H1 (cell line): ENCODE data around the gene ABCB11. TPM values are rescaled to one million over a fixed set of nuclear protein-coding genes. Genes with fewer than 3 reads are reported as not detected.

Experiments used
- CTCF ChIA-PET: fragments of 300-600 bp; sonication (Branson Sonifier 250); formaldehyde crosslinking; loops from one replicate; lab custom pipeline; 2021; ENCODE audit not compliant: partially characterized antibody; lab: Charles Lee
- POLR2A ChIA-PET: fragments of 300-600 bp; sonication (Branson Sonifier 250); formaldehyde crosslinking; loops from one replicate; lab custom pipeline; 2021; ENCODE audit warnings: inconsistent platforms; ENCODE audit not compliant: partially characterized antibody; lab: Charles Lee
- DNase-seq, 2 experiments: peaks; one replicate each; pipeline versions ENCODE4 v3.0.0 to v3.0.0-alpha.2; 2010 to 2022; ENCODE audit warnings: low spot score in 2 of 2, low read depth in 1 of 2, mixed read lengths in 1 of 2
- FAIRE-seq: peaks from 2 replicates; lab custom pipeline; 2011; peaks lifted over from hg19 to GRCh38; lab: Jason Lieb, UNC
- H2AFZ ChIP-seq: 2 replicates; pipeline ENCODE4 v1.8.1; 2012; ENCODE audit warnings: low read length, inconsistent platforms
- H2AK5ac ChIP-seq: 2 replicates; pipeline ENCODE4 v1.6.1; 2013; ENCODE audit warnings: low read depth, low read length
- H2BK120ac ChIP-seq: replicated peaks from 2 replicates; pipeline ENCODE3; 2013; ENCODE audit warnings: low read depth, low read length, inconsistent platforms
- H2BK12ac ChIP-seq: 2 replicates; pipeline ENCODE4 v1.6.1; 2013; ENCODE audit warnings: low read depth, low read length
- H2BK15ac ChIP-seq: 2 replicates; pipeline ENCODE4 v1.6.1; 2013; ENCODE audit warnings: low read length
- H2BK20ac ChIP-seq: 2 replicates; pipeline ENCODE4 v1.6.1; 2013; ENCODE audit warnings: low read length
- H2BK5ac ChIP-seq: 2 replicates; pipeline ENCODE4 v1.6.1; 2013; ENCODE audit warnings: low read depth, low read length
- H3K14ac ChIP-seq: 2 replicates; pipeline ENCODE4 v1.6.1; 2013; ENCODE audit warnings: inconsistent platforms; ENCODE audit not compliant: insufficient read length
- H3K18ac ChIP-seq: 2 replicates; pipeline ENCODE4 v1.6.1; 2013; ENCODE audit warnings: low read length; ENCODE audit errors: extremely low read depth
- H3K23ac ChIP-seq: 2 replicates; pipeline ENCODE4 v1.6.1; 2013; ENCODE audit warnings: inconsistent platforms; ENCODE audit not compliant: insufficient read length
- H3K23me2 ChIP-seq: 2 replicates; pipeline ENCODE4 v1.6.1; 2013; ENCODE audit warnings: low read depth, low read length
- H3K27ac ChIP-seq: 2 replicates; pipeline ENCODE4 v1.6.1; 2011; ENCODE audit warnings: low read depth, low read length, inconsistent platforms
- H3K27me3 ChIP-seq, 4 experiments: replicated peaks in 1 of 4; 1 replicate in 1 of 4; 2 replicates in 3 of 4; pipeline versions ENCODE4 v1.6.1 to v1.8.1; 2011 to 2013; ENCODE audit warnings: low read length in 3 of 4, mild to moderate bottlenecking in 3 of 4, inconsistent platforms in 2 of 4, mixed read lengths in 2 of 4, moderate library complexity in 1 of 4; ENCODE audit not compliant: control insufficient read depth in 3 of 4, insufficient read depth in 3 of 4; ENCODE audit errors: extremely low read depth in 1 of 4
- H3K36me3 ChIP-seq, 4 experiments: 2 replicates each; pipeline versions ENCODE4 v1.6.1 to v1.8.1; 2011 to 2013; ENCODE audit warnings: mild to moderate bottlenecking in 4 of 4, low read length in 3 of 4, moderate library complexity in 2 of 4, control low read depth in 1 of 4, inconsistent platforms in 1 of 4; ENCODE audit not compliant: insufficient read depth in 4 of 4, control insufficient read depth in 2 of 4
- H3K4ac ChIP-seq: replicated peaks from 2 replicates; pipeline ENCODE3; 2013; ENCODE audit warnings: low read length, low read depth, mixed read lengths, inconsistent platforms; ENCODE audit not compliant: insufficient read length
- H3K4me1 ChIP-seq, 4 experiments: replicated peaks in 1 of 4; 1 replicate in 1 of 4; 2 replicates in 3 of 4; pipeline versions ENCODE4 v1.6.1 to v1.8.1; 2011 to 2013; ENCODE audit warnings: low read length in 3 of 4, inconsistent platforms in 2 of 4, mixed read lengths in 1 of 4; ENCODE audit not compliant: insufficient read depth in 4 of 4, control insufficient read depth in 3 of 4
- H3K4me2 ChIP-seq, 2 experiments: 2 replicates each; pipeline versions ENCODE4 v1.6.1 to v1.8.1; 2011 to 2013; ENCODE audit warnings: low read depth in 2 of 2, low read length in 2 of 2, control low read depth in 1 of 2, inconsistent platforms in 1 of 2, mild to moderate bottlenecking in 1 of 2; ENCODE audit not compliant: insufficient read depth in 1 of 2
- H3K4me3 ChIP-seq, 4 experiments: fragments of 200-600, 300-600 bp in 1 of 4; sonication (generic), shearing (Covaris generic), sonication (Bioruptor Twin) in 1 of 4; 2 replicates each; pipeline versions ENCODE4 v1.5.1 to v1.8.1; 2011 to 2016; ENCODE audit warnings: low read length in 4 of 4, low read depth in 3 of 4, control low read depth in 2 of 4, inconsistent platforms in 2 of 4, mild to moderate bottlenecking in 2 of 4, mixed read lengths in 1 of 4, moderate library complexity in 1 of 4; ENCODE audit not compliant: insufficient read depth in 2 of 4; ENCODE audit errors: extremely low read depth in 1 of 4
- H3K56ac ChIP-seq: replicated peaks from 2 replicates; pipeline ENCODE3; 2013; ENCODE audit warnings: low read depth, mild to moderate bottlenecking, mixed read lengths, low read length, inconsistent platforms; ENCODE audit not compliant: insufficient read length
- H3K79me1 ChIP-seq: 2 replicates; pipeline ENCODE4 v1.6.1; 2013; ENCODE audit warnings: low read depth, low read length, control low read depth
- H3K79me2 ChIP-seq, 2 experiments: 2 replicates each; pipeline versions ENCODE4 v1.6.1 to v1.8.1; 2012 to 2013; ENCODE audit warnings: low read length in 2 of 2, mild to moderate bottlenecking in 2 of 2, inconsistent platforms in 1 of 2; ENCODE audit not compliant: insufficient read depth in 2 of 2, control insufficient read depth in 1 of 2
- H3K9ac ChIP-seq, 4 experiments: replicated peaks in 1 of 4; 1 replicate in 1 of 4; 2 replicates in 3 of 4; pipeline versions ENCODE4 v1.6.1 to v1.8.1; 2011 to 2013; ENCODE audit warnings: low read depth in 3 of 4, low read length in 3 of 4, control low read depth in 2 of 4, mild to moderate bottlenecking in 2 of 4, moderate library complexity in 2 of 4, inconsistent platforms in 1 of 4; ENCODE audit errors: extremely low read depth in 1 of 4
- H3K9me3 ChIP-seq, 2 experiments: 2 replicates each; pipeline versions ENCODE4 v1.6.1 to v1.8.1; 2012 to 2013; ENCODE audit warnings: mild to moderate bottlenecking in 2 of 2, moderate library complexity in 2 of 2, control low read depth in 1 of 2, inconsistent platforms in 1 of 2, low read depth in 1 of 2, low read length in 1 of 2, mixed read lengths in 1 of 2; ENCODE audit not compliant: insufficient read depth in 2 of 2
- H4K20me1 ChIP-seq, 2 experiments: replicated peaks in 1 of 2; 2 replicates each; pipeline versions ENCODE3 to v1.8.1; 2011 to 2013; ENCODE audit warnings: inconsistent platforms in 2 of 2, low read length in 2 of 2, mild to moderate bottlenecking in 1 of 2; ENCODE audit not compliant: insufficient read depth in 2 of 2, control insufficient read depth in 1 of 2
- H4K5ac ChIP-seq: 2 replicates; pipeline ENCODE4 v1.6.1; 2013; ENCODE audit warnings: low read length, low read depth, mixed read lengths, inconsistent platforms; ENCODE audit not compliant: insufficient read length
- H4K8ac ChIP-seq: 2 replicates; pipeline ENCODE4 v1.8.0; 2013; ENCODE audit warnings: mild to moderate bottlenecking, moderate library complexity, low read length, inconsistent platforms; ENCODE audit not compliant: insufficient read depth; ENCODE audit errors: extremely low read depth
- H4K91ac ChIP-seq: replicated peaks from 2 replicates; pipeline ENCODE3; 2013; ENCODE audit warnings: low read length, mixed read lengths, inconsistent platforms; ENCODE audit not compliant: insufficient read length
- CTBP2 ChIP-seq: IDR thresholded peaks from 2 replicates; pipeline ENCODE4 v1.7.0; 2011; ENCODE audit warnings: borderline replicate concordance, mild to moderate bottlenecking, moderate library complexity, mixed read lengths, low read length; ENCODE audit not compliant: insufficient read depth, insufficient read length
- GABPA ChIP-seq: IDR thresholded peaks from 2 replicates; pipeline ENCODE4 v1.6.1; 2011; ENCODE audit warnings: mild to moderate bottlenecking, low read length, moderate library complexity, borderline replicate concordance; ENCODE audit not compliant: insufficient read depth
- GTF2F1 ChIP-seq: IDR thresholded peaks from 2 replicates; pipeline ENCODE4 v1.6.1; 2012; ENCODE audit warnings: low read depth, low read length, improper control_type of control experiment, borderline replicate concordance
- JUN ChIP-seq: IDR thresholded peaks from 2 replicates; pipeline ENCODE4 v1.6.1; 2011; ENCODE audit warnings: low read depth, mild to moderate bottlenecking, improper control_type of control experiment, low read length
- JUND ChIP-seq: IDR thresholded peaks from 2 replicates; pipeline ENCODE4 v1.6.1; 2011; ENCODE audit warnings: mild to moderate bottlenecking, improper control_type of control experiment, low read length
- KDM1A ChIP-seq: fragments of 200-600, 300-600 bp; sonication (generic); IDR thresholded peaks from 2 replicates; pipeline ENCODE4 v1.7.1; 2016; ENCODE audit warnings: mild to moderate bottlenecking, low read length, borderline replicate concordance
- RBBP5 ChIP-seq: IDR thresholded peaks from 2 replicates; pipeline ENCODE4 v1.7.1; 2012; ENCODE audit warnings: low read depth, mild to moderate bottlenecking, inconsistent platforms, low read length, moderate library complexity, borderline replicate concordance
- SIX5 ChIP-seq: IDR thresholded peaks from 2 replicates; pipeline ENCODE4 v1.6.1; 2011; ENCODE audit warnings: mild to moderate bottlenecking, low read depth, low read length
- SP1 ChIP-seq: IDR thresholded peaks from 2 replicates; pipeline ENCODE4 v1.6.1; 2011; ENCODE audit warnings: low read depth, low read length
- YY1 ChIP-seq: IDR thresholded peaks from 2 replicates; pipeline ENCODE4 v1.6.1; 2011; ENCODE audit warnings: low read depth, mild to moderate bottlenecking, low read length
- WGBS, 2 experiments: shearing (Covaris generic) in 1 of 2; methylation state at CpG; one replicate each; pipeline versions ENCODE4 v1.1.6 to v1.1.7; 2013 to 2015; ENCODE audit warnings: low lambda C conversion rate in 2 of 2, mixed read lengths in 2 of 2, inconsistent platforms in 1 of 2, low coverage in 1 of 2, missing lambda C conversion rate in 1 of 2; ENCODE audit not compliant: insufficient replicate concordance in 2 of 2, insufficient coverage in 1 of 2, insufficient read length in 1 of 2; ENCODE audit errors: extremely low coverage in 1 of 2, missing lambda C conversion rate in 1 of 2; 5-methylcytosine and 5-hydroxymethylcytosine counted together
- polyA plus RNA-seq, 7 experiments: library from polyadenylated mRNA; depleted of rRNA in 3 of 7; stranded (reverse) in 5 of 7; unstranded in 2 of 7; fragments of >200 nt in 5 of 7; fragments of 200-250 nt in 2 of 7; gene quantifications; 1 replicate in 5 of 7; 2 replicates in 1 of 7; 4 replicates in 1 of 7; pipeline versions ENCODE4 v1.2.1 to v1.2.3, GENCODE V29; 2011 to 2013; ENCODE audit warnings: missing spikeins in 2 of 7, mixed read lengths in 2 of 7
- total RNA-seq: library from RNA; stranded (reverse); fragmentation: NEBNext Ultra II Directional; extraction: Animal tissue kit (Norgen Biotek cat#: 25700); gene quantifications from 2 replicates; pipeline ENCODE4 v1.2.1, GENCODE V29; 2021

Gene ABCB11
- total and polyA plus RNA-seq, 2 of the 8 experiments (the other 6 are each of a cell fraction or from before 2014, with no cell fraction given): not detected

GRCh38 chr2:168934826-168935225, 96.3 kb downstream of the ABCB11 start:
- H2BK15ac ChIP-seq: no peak overlapping the region
- no peaks in the 10 kb centered on the region for H3K23me2 ChIP-seq
- H2AK5ac ChIP-seq: no peak overlapping the region
- ChIA-PET CTCF (interaction anchor here (0.6 to 2.3 kb wide), 5 partner anchors 9 to 647 kb away, joined by 3 to 6 read pairs (median 3); no protein-coding TSS in a partner anchor), POLR2A (no interaction called here)
- no peak overlapping the region for H3K18ac ChIP-seq
- TF ChIP-seq RBBP5: no peak
- TF ChIP-seq JUN: no peak
- no peak for TF ChIP-seq GTF2F1
- no peak for TF ChIP-seq CTBP2
- no peak for TF ChIP-seq KDM1A
- TF ChIP-seq GABPA: no peak
- no peak for TF ChIP-seq SP1
- no peak for TF ChIP-seq JUND
- TF ChIP-seq YY1: no peak
- no peak for TF ChIP-seq SIX5
- H2BK20ac ChIP-seq: no peak overlapping the region
- no peak overlapping the region for H3K23ac ChIP-seq
- no peak overlapping the region for H3K4ac ChIP-seq
- no peak overlapping the region for H4K5ac ChIP-seq
- H4K8ac ChIP-seq: no peak overlapping the region
- no peak overlapping the region for H4K91ac ChIP-seq
- no peaks in the 10 kb centered on the region for H3K79me2 ChIP-seq
- H3K27ac ChIP-seq: no peak overlapping the region
- no peaks in the 10 kb centered on the region for H3K27me3 ChIP-seq
- no peaks in the 10 kb centered on the region for H3K79me1 ChIP-seq
- H2BK120ac ChIP-seq: no peak overlapping the region
- no peak overlapping the region for H3K4me3 ChIP-seq
- H3K14ac ChIP-seq: no peak overlapping the region
- no peaks in the 10 kb centered on the region for H3K4me1 ChIP-seq
- H3K9me3 ChIP-seq: no peaks in the 10 kb centered on the region
- no peak overlapping the region for H2BK5ac ChIP-seq
- FAIRE-seq: no peak
- H4K20me1 ChIP-seq: peaks cover 0 to 1% of the 10 kb centered on the region in 2 experiments
- no peak overlapping the region for H2BK12ac ChIP-seq
- 84% methylated on average over 2 of the region's 2 CpGs; no CpG with 5 or more reads in 1 of the 2 experiments for WGBS, 2 experiments
- no peak overlapping the region for H3K4me2 ChIP-seq
- no peak overlapping the region for H3K56ac ChIP-seq
- no peak for DNase-seq
- H3K9ac ChIP-seq: no peak overlapping the region
- no peak overlapping the region for H2AFZ ChIP-seq
- no peaks in the 10 kb centered on the region; a peak in 1 of 8 replicates for H3K36me3 ChIP-seq
